ENCODE results near the gene OTULIN. TPM values are rescaled to one million over a fixed set of nuclear protein-coding genes. Genes with fewer than 3 reads are reported as not detected.

The OTULIN gene
- total and polyA plus RNA-seq, 2 of the 13 experiments (the other 11 are each of a cell fraction or from before 2014, with no cell fraction given), result 7.0 to 34.8 TPM

DNA sequence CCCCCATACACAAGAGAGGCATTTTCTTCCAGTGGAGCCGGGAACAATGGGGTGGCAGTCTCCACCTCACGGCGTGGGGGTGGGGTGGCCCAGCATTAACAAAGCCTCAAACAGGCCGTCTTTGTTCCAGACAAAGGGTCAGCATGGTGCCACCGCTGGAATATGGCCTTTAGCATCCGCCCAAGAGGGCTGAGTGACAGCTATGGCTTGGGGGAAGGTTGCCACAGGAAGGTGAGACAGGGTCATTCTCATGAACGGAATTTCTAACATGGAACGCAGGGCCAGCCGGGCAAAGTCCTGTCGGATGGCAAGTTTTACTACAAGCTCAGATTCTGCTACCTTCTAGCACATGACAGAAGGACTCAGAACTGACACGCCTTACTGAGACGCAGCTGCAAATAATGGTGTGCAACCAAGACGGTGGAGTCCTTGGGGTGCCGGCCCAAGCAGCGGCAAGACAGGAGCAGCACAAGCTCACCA lies 64.0 kb downstream of the OTULIN start (continued):
- TF ChIP-seq, protein P1, sequence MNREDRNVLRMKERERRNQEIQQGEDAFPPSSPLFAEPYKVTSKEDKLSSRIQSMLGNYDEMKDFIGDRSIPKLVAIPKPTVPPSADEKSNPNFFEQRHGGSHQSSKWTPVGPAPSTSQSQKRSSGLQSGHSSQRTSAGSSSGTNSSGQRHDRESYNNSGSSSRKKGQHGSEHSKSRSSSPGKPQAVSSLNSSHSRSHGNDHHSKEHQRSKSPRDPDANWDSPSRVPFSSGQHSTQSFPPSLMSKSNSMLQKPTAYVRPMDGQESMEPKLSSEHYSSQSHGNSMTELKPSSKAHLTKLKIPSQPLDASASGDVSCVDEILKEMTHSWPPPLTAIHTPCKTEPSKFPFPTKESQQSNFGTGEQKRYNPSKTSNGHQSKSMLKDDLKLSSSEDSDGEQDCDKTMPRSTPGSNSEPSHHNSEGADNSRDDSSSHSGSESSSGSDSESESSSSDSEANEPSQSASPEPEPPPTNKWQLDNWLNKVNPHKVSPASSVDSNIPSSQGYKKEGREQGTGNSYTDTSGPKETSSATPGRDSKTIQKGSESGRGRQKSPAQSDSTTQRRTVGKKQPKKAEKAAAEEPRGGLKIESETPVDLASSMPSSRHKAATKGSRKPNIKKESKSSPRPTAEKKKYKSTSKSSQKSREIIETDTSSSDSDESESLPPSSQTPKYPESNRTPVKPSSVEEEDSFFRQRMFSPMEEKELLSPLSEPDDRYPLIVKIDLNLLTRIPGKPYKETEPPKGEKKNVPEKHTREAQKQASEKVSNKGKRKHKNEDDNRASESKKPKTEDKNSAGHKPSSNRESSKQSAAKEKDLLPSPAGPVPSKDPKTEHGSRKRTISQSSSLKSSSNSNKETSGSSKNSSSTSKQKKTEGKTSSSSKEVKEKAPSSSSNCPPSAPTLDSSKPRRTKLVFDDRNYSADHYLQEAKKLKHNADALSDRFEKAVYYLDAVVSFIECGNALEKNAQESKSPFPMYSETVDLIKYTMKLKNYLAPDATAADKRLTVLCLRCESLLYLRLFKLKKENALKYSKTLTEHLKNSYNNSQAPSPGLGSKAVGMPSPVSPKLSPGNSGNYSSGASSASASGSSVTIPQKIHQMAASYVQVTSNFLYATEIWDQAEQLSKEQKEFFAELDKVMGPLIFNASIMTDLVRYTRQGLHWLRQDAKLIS (CRISPR knock-in tag; IDR thresholded peaks at IDR 0.05), result no peak
- TF ChIP-seq, protein P2, sequence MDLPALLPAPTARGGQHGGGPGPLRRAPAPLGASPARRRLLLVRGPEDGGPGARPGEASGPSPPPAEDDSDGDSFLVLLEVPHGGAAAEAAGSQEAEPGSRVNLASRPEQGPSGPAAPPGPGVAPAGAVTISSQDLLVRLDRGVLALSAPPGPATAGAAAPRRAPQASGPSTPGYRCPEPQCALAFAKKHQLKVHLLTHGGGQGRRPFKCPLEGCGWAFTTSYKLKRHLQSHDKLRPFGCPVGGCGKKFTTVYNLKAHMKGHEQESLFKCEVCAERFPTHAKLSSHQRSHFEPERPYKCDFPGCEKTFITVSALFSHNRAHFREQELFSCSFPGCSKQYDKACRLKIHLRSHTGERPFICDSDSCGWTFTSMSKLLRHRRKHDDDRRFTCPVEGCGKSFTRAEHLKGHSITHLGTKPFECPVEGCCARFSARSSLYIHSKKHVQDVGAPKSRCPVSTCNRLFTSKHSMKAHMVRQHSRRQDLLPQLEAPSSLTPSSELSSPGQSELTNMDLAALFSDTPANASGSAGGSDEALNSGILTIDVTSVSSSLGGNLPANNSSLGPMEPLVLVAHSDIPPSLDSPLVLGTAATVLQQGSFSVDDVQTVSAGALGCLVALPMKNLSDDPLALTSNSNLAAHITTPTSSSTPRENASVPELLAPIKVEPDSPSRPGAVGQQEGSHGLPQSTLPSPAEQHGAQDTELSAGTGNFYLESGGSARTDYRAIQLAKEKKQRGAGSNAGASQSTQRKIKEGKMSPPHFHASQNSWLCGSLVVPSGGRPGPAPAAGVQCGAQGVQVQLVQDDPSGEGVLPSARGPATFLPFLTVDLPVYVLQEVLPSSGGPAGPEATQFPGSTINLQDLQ (CRISPR knock-in tag; IDR thresholded peaks at IDR 0.05), result no peak
- TF ChIP-seq SMC3 (IDR thresholded peaks at IDR 0.05; ENCODE audit: low read length), result peak; percentile 56; the same call in 1 of the 2 replicates
- no peak for TF ChIP-seq POLR2A (IDR thresholded peaks at IDR 0.05; ENCODE audit: insufficient read depth in 1 of 2, low read depth in 2 of 2, low read length in 2 of 2)
- TF ChIP-seq ZBTB7B (CRISPR knock-in tag; IDR thresholded peaks at IDR 0.05), result 0 out of 2 replicates have a peak, but pooled peaks have one; percentile 20
- TF ChIP-seq, protein P3, sequence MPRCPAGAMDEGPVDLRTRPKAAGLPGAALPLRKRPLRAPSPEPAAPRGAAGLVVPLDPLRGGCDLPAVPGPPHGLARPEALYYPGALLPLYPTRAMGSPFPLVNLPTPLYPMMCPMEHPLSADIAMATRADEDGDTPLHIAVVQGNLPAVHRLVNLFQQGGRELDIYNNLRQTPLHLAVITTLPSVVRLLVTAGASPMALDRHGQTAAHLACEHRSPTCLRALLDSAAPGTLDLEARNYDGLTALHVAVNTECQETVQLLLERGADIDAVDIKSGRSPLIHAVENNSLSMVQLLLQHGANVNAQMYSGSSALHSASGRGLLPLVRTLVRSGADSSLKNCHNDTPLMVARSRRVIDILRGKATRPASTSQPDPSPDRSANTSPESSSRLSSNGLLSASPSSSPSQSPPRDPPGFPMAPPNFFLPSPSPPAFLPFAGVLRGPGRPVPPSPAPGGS (CRISPR knock-in tag; IDR thresholded peaks at IDR 0.05), result no peak
- no peak for TF ChIP-seq PCBP1 (IDR thresholded peaks at IDR 0.05; ENCODE audit: borderline replicate concordance, low read depth, low read length)
- TF ChIP-seq ARHGAP35 (CRISPR knock-in tag; IDR thresholded peaks at IDR 0.05; ENCODE audit: borderline replicate concordance), result no peak
- TF ChIP-seq GTF2F1 (IDR thresholded peaks at IDR 0.05; ENCODE audit: low read length), result no peak
- no peak for TF ChIP-seq ZNF274 (CRISPR knock-in tag; IDR thresholded peaks at IDR 0.05)
- no peak for TF ChIP-seq TOE1 (CRISPR knock-in tag; IDR thresholded peaks at IDR 0.05)
- peak; percentile 46 for TF ChIP-seq POLR2G (IDR thresholded peaks at IDR 0.05; ENCODE audit: low read depth, low read length)
- TF ChIP-seq, protein P4, sequence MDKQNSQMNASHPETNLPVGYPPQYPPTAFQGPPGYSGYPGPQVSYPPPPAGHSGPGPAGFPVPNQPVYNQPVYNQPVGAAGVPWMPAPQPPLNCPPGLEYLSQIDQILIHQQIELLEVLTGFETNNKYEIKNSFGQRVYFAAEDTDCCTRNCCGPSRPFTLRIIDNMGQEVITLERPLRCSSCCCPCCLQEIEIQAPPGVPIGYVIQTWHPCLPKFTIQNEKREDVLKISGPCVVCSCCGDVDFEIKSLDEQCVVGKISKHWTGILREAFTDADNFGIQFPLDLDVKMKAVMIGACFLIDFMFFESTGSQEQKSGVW (CRISPR knock-in tag; IDR thresholded peaks at IDR 0.05; ENCODE audit: borderline replicate concordance), result no peak
- TF ChIP-seq ZNF256 (CRISPR knock-in tag; conservative IDR thresholded peaks at IDR 0.05), result 0 out of 2 replicates have a peak, but pooled peaks have one; percentile 33
- TF ChIP-seq BORCS8-MEF2B (CRISPR knock-in tag; IDR thresholded peaks at IDR 0.05), result peak; percentile 60; the same call in 1 of the 2 replicates
- TF ChIP-seq, protein P5, sequence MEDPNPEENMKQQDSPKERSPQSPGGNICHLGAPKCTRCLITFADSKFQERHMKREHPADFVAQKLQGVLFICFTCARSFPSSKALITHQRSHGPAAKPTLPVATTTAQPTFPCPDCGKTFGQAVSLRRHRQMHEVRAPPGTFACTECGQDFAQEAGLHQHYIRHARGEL (CRISPR knock-in tag; IDR thresholded peaks at IDR 0.05), result no peak
- no peak for TF ChIP-seq ZNF430 (CRISPR knock-in tag; IDR thresholded peaks at IDR 0.05)
- TF ChIP-seq TGIF2 (CRISPR knock-in tag; IDR thresholded peaks at IDR 0.05), result peak; percentile 93
- TF ChIP-seq, protein P6, sequence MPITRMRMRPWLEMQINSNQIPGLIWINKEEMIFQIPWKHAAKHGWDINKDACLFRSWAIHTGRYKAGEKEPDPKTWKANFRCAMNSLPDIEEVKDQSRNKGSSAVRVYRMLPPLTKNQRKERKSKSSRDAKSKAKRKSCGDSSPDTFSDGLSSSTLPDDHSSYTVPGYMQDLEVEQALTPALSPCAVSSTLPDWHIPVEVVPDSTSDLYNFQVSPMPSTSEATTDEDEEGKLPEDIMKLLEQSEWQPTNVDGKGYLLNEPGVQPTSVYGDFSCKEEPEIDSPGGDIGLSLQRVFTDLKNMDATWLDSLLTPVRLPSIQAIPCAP (CRISPR knock-in tag; IDR thresholded peaks at IDR 0.05; ENCODE audit: low read depth), result no peak
- peak; percentile 69 for TF ChIP-seq ZNF264 (CRISPR knock-in tag; IDR thresholded peaks at IDR 0.05)

Measured in HepG2 (cell line).